GM19468 (cell line): ENCODE results near the gene CD7.

Source experiments
- ATAC-seq: cut with Tn5 transposase; IDR thresholded peaks from one replicate; pipeline ENCODE4 v1.9.1; 2021; ENCODE audit warnings: mild to moderate bottlenecking, moderate library complexity, moderate number of reproducible peaks; ENCODE audit not compliant: unreplicated experiment; ENCODE audit errors: extremely low read depth

CD7 gene

GRCh38 chr17:82267575-82268379 lies 49.6 kb downstream of the CD7 start:
- ATAC-seq = no peak

GRCh38 chr17:82266142-82266541 lies 51.3 kb downstream of the CD7 start:
- ATAC-seq = no peak
